GM12878 (cell line): ENCODE results near the gene HNMT. TPM values are rescaled to one million over a fixed set of nuclear protein-coding genes. Genes with fewer than 3 reads are reported as not detected.

ENCODE experiments used
- ATAC-seq: fragments of 200-7000 bp; cut with Tn5 transposase; 3 replicates; pipeline ENCODE4 v1.9.1; 2020; ENCODE audit warnings: mild to moderate bottlenecking, moderate library complexity
- BruUV-seq: library from RNA; stranded (reverse); fragments of 400-500 nt; replicated peaks from 2 replicates; lab custom pipeline; 2021; lab: Mats Ljungman, UMichigan
- CTCF ChIA-PET: fragments of 300-600 bp; sonication (Branson Sonifier 250); formaldehyde crosslinking; extraction: SDS; loops from one replicate; lab custom pipeline; 2021; ENCODE audit warnings: inconsistent platforms; lab: Yijun Ruan, JAX
- POLR2A ChIA-PET: fragments of 350-600 bp; formaldehyde crosslinking; extraction: SDS; loops from one replicate; lab custom pipeline; 2021; ENCODE audit warnings: inconsistent platforms; lab: Charles Lee
- RAD21 ChIA-PET: fragments of 300-600 bp; sonication (Branson Sonifier 250); formaldehyde crosslinking; loops from one replicate; lab custom pipeline; 2023; ENCODE audit warnings: antibody characterized with exemption; ENCODE audit not compliant: unreplicated experiment; lab: Charles Lee
- SMC1A ChIA-PET: fragments of 300-600 bp; sonication (Branson Sonifier 250); formaldehyde crosslinking; loops from one replicate; lab custom pipeline; 2023; ENCODE audit not compliant: unreplicated experiment, uncharacterized antibody; lab: Charles Lee
- DNase-seq: peaks from one replicate; pipeline ENCODE4 v3.0.0-alpha.2; 2011; ENCODE audit warnings: low read depth, low spot score
- FAIRE-seq: peaks from 3 replicates; lab custom pipeline; 2011; peaks lifted over from hg19 to GRCh38; lab: Jason Lieb, UNC
- H2AFZ ChIP-seq: 2 replicates; pipeline ENCODE4 v1.6.0; 2011; ENCODE audit warnings: low read depth, low read length, control low read depth; ENCODE audit not compliant: control insufficient read depth
- H3K27ac ChIP-seq: 2 replicates; pipeline ENCODE4 v1.5.1; 2011; ENCODE audit warnings: control low read depth; ENCODE audit not compliant: control insufficient read depth, insufficient read depth
- H3K27me3 ChIP-seq, 2 experiments: replicated peaks in 1 of 2; 2 replicates each; pipeline versions ENCODE4 v1.6.0 to v1.6.1; 2011; ENCODE audit warnings: low read length in 1 of 2; ENCODE audit not compliant: control insufficient read depth in 2 of 2, insufficient read depth in 2 of 2
- H3K36me3 ChIP-seq, 2 experiments: 2 replicates each; pipeline ENCODE4 v1.5.1; 2011; ENCODE audit warnings: low read length in 1 of 2; ENCODE audit not compliant: control insufficient read depth in 2 of 2, insufficient read depth in 2 of 2
- H3K4me1 ChIP-seq: 2 replicates; pipeline ENCODE4 v1.6.1; 2011; ENCODE audit warnings: mild to moderate bottlenecking, low read length, moderate library complexity, mixed read lengths; ENCODE audit not compliant: control insufficient read depth, insufficient read depth
- H3K4me2 ChIP-seq: 2 replicates; pipeline ENCODE4 v1.6.0; 2011; ENCODE audit warnings: control low read depth; ENCODE audit not compliant: control insufficient read depth, insufficient read depth
- H3K4me3 ChIP-seq: fragments of 200-600 bp; sonication (generic); 2 replicates; pipeline ENCODE4 v1.5.1; 2016
- H3K79me2 ChIP-seq: 2 replicates; pipeline ENCODE4 v1.6.0; 2011; ENCODE audit warnings: low read length; ENCODE audit not compliant: control insufficient read depth, insufficient read depth
- H3K9ac ChIP-seq: 2 replicates; pipeline ENCODE4 v1.8.0; 2011; ENCODE audit warnings: low read length, control low read depth, mixed read lengths; ENCODE audit not compliant: control insufficient read depth, insufficient read depth
- H3K9me3 ChIP-seq: replicated peaks from 3 replicates; pipeline ENCODE4 v1.5.1; 2011; ENCODE audit warnings: mild to moderate bottlenecking, low read length; ENCODE audit not compliant: control insufficient read depth, insufficient read depth
- H4K20me1 ChIP-seq: 2 replicates; pipeline ENCODE4 v1.6.0; 2011; ENCODE audit not compliant: control insufficient read depth, insufficient read depth
- ATF2 ChIP-seq: IDR thresholded peaks from 2 replicates; pipeline ENCODE4 v1.6.1; 2012; ENCODE audit warnings: low read length, inconsistent platforms
- CHD2 ChIP-seq: IDR thresholded peaks from 2 replicates; pipeline ENCODE4 v1.6.1; 2011; ENCODE audit warnings: low read depth, low read length, improper control_type of control experiment, borderline replicate concordance
- KAT2A ChIP-seq: conservative IDR thresholded peaks from 2 replicates; pipeline ENCODE4 v1.6.1; 2011; ENCODE audit warnings: low read depth, low read length; ENCODE audit not compliant: control insufficient read depth
- MEF2A ChIP-seq: IDR thresholded peaks from 2 replicates; pipeline ENCODE4 v1.6.1; 2011; ENCODE audit warnings: low read depth, mild to moderate bottlenecking, low read length, moderate library complexity; ENCODE audit not compliant: insufficient read depth
- MLLT1 ChIP-seq: fragments of 450-650 bp; IDR thresholded peaks from 2 replicates; pipeline ENCODE4 v1.6.1; 2016; ENCODE audit warnings: mild to moderate bottlenecking
- PRDM15 ChIP-seq: fragments of 450-650 bp; formaldehyde crosslinking; IDR thresholded peaks from 2 replicates; pipeline ENCODE4 v1.4.0; 2020; ENCODE audit warnings: mild to moderate bottlenecking, moderate library complexity
- RAD21 ChIP-seq: IDR thresholded peaks from 2 replicates; pipeline ENCODE4 v1.6.1; 2011; ENCODE audit warnings: mild to moderate bottlenecking, low read depth, low read length, moderate library complexity; ENCODE audit not compliant: insufficient read depth
- RELB ChIP-seq: fragments of 450-650 bp; IDR thresholded peaks from 2 replicates; pipeline ENCODE4 v1.6.1; 2017; ENCODE audit warnings: low read depth, mild to moderate bottlenecking, moderate library complexity
- SMAD5 ChIP-seq: IDR thresholded peaks from 2 replicates; pipeline ENCODE4 v1.6.1; 2016; ENCODE audit warnings: antibody characterized with exemption, low read depth
- SMC3 ChIP-seq: IDR thresholded peaks from 2 replicates; pipeline ENCODE4 v1.6.1; 2011; ENCODE audit warnings: low read length, improper control_type of control experiment, borderline replicate concordance
- SUZ12 ChIP-seq: fragments of 200-600 bp; sonication (generic); IDR thresholded peaks from one replicate; pipeline ENCODE4 v1.6.1; 2018; ENCODE audit warnings: antibody characterized with exemption, mild to moderate bottlenecking; ENCODE audit not compliant: unreplicated experiment
- TBL1XR1 ChIP-seq: IDR thresholded peaks from 2 replicates; pipeline ENCODE4 v1.6.1; 2012; ENCODE audit warnings: low read depth, low read length, improper control_type of control experiment
- ZBTB11 ChIP-seq: fragments of 450-650 bp; formaldehyde crosslinking; IDR thresholded peaks from 2 replicates; pipeline ENCODE4 v1.5.0; 2022; ENCODE audit warnings: mild to moderate bottlenecking, missing genetic modification characterization
- WGBS: methylation state at CpG from one replicate; pipeline ENCODE4 v1.1.6; 2016; ENCODE audit warnings: low lambda C conversion rate; ENCODE audit not compliant: insufficient replicate concordance, insufficient coverage; ENCODE audit errors: missing lambda C conversion rate; 5-methylcytosine and 5-hydroxymethylcytosine counted together
- in situ Hi-C: fragments of 300-500 bp; cut with MboI; formaldehyde crosslinking; loops from 9 replicates; pipeline ENCODE4 v1.14.3; 2018; ENCODE audit warnings: mixed read lengths
- intact Hi-C: fragments of 100-400 bp; cut with micrococcal nuclease; formaldehyde crosslinking; loops from one replicate; pipeline ENCODE4 v1.14.2; 2022; ENCODE audit not compliant: unreplicated experiment
- polyA plus RNA-seq, 11 experiments: library from polyadenylated mRNA; depleted of rRNA in 4 of 11; unstranded in 6 of 11; stranded (reverse) in 5 of 11; fragments of >200 nt; fragmentation: Nextera tagmentation in 4 of 11; fragmentation: Illumina TruSeq in 1 of 11; extraction: Ambion mirVana in 4 of 11; extraction: Trizol in 1 of 11; gene quantifications; 1 replicate in 1 of 11; 2 replicates in 10 of 11; pipeline versions ENCODE4 v1.2.1 to v1.2.3, GENCODE V29; 2011 to 2016; ENCODE audit warnings: inconsistent platforms in 2 of 11, missing spikeins in 2 of 11, low read depth in 1 of 11
- total RNA-seq, 4 experiments: library from RNA; depleted of rRNA in 3 of 4; stranded (reverse); fragments of >200 nt in 3 of 4; fragmentation: Illumina TruSeq in 1 of 4; extraction: Trizol in 1 of 4; gene quantifications; 2 replicates each; pipeline versions ENCODE4 v1.2.1 to v1.2.3, GENCODE V29; 2013 to 2021

HNMT gene
- total and polyA plus RNA-seq, 10 of the 15 experiments (the other 5 are each of a cell fraction or from before 2014, with no cell fraction given), result not detected

- Histone ChIP-seq H3K4me2 (no peak overlapping the region), H4K20me1 (no peaks in the 10 kb centered on the region), H3K79me2 (no peaks in the 10 kb centered on the region), H3K36me3 (no peaks in the 10 kb centered on the region), H3K4me1 (no peaks in the 10 kb centered on the region), H3K4me3 (no peak overlapping the region), H3K9me3 (no peaks in the 10 kb centered on the region), H3K27ac (no peak overlapping the region), H3K9ac (no peak overlapping the region), H2AFZ (no peak overlapping the region), H3K27me3 (no peaks in the 10 kb centered on the region)
- in situ Hi-C loops (no loop called here), intact Hi-C loops (no loop called here)
- 15% methylated on average over 4 of the region's 4 CpGs for WGBS
- BruUV-seq, result no TSS peak
- FAIRE-seq (no peak), ATAC-seq (no peak), DNase-seq (no peak)
- CTCF ChIA-PET, result no interaction called here
- RAD21 ChIA-PET, result no interaction called here
- SMC1A ChIA-PET, result no interaction called here
- POLR2A ChIA-PET, result no interaction called here
- TF ChIP-seq SMAD5, result no peak
- TF ChIP-seq TBL1XR1, result no peak
- no peak for TF ChIP-seq SMC3
- TF ChIP-seq MEF2A, result no peak
- TF ChIP-seq RAD21, result no peak
- no peak for TF ChIP-seq ATF2
- no peak for TF ChIP-seq ZBTB11 (CRISPR knock-in tag)
- TF ChIP-seq SUZ12, result no peak
- no peak for TF ChIP-seq KAT2A
- TF ChIP-seq RELB, result no peak
- TF ChIP-seq MLLT1, result no peak
- TF ChIP-seq PRDM15 (CRISPR knock-in tag), result no peak
- no peak for TF ChIP-seq CHD2
Observed at GRCh38 chr2:137927846-137928245, 36.4 kb upstream of the HNMT start.
